ENCODE measurements around the gene GNAI2. TPM values are rescaled to one million over a fixed set of nuclear protein-coding genes. Genes with fewer than 3 reads are reported as not detected.

Gene GNAI2
- total and polyA plus RNA-seq, 2 donors (not counting 3 experiments of a cell fraction or from before 2014, with no cell fraction given): 767 to 1,875 TPM

DNA sequence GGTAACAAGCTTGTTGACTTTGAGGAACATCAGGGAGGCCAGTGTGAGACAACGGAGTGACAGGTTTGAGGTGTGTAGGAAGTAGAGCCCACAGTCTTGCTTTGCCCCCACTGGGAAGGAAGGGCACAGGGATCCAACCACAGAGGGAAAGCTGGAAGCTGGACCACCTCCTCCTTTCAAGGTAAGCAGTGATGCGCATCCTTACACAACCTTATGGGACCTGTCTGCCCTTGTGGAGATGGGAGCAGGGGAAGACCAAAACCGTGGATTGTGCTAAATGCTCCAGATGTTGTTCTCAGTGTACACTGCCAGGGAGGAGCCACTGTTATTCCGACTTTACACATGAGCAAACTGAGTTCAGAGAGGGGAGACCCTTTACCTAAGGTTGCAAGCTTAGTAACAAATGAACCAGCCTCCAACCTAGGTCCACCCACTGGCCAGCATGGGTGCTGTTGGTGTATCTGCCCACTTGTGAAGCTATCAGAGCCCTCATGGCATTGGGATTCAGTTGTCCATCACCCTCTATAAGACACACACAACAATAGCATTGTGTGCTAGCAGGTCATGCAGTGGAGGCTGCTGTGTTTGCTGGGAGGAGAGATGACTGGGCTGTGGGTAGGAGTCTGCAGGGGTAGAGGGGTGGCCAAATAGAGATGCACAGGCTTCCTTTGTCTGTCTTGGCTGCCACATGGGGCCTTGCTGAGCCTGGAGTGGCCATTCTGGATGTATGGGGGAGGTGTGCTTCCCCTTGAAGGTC lies 42.3 kb downstream of the GNAI2 start:
- Histone ChIP-seq H3K4me3 (replicated peaks in 1 of 3; ENCODE audit: insufficient read depth in 1 of 3, low read depth in 1 of 3, low read length in 3 of 3) (no peak overlapping the region), H3K4me1 (ENCODE audit: control insufficient read depth, extremely low read depth, insufficient read depth, low read length) (no peaks in the 10 kb centered on the region), H3K79me2 (ENCODE audit: control insufficient read depth, insufficient read depth, low read length) (no peaks in the 10 kb centered on the region), H4K20me1 (replicated peaks; ENCODE audit: control insufficient read depth, extremely low read depth, insufficient read depth, low read length) (no peaks in the 10 kb centered on the region), H2AFZ (ENCODE audit: low read depth, low read length) (no peak overlapping the region), H3K9me3 (replicated peaks; ENCODE audit: control insufficient read depth, insufficient read depth, low read length) (no peaks in the 10 kb centered on the region), H3K4me2 (ENCODE audit: insufficient read depth, low read length) (no peak overlapping the region), H3K27me3 (ENCODE audit: control insufficient read depth in 2 of 2, insufficient read depth in 2 of 2, low read length in 2 of 2) (peaks cover 18 to 21% of the 10 kb centered on the region in 2 experiments), H3K27ac (ENCODE audit: insufficient read depth, low read depth, low read length) (no peak overlapping the region), H3K9me1 (replicated peaks; ENCODE audit: control insufficient read depth, extremely low read depth, insufficient read depth, low read length) (no peaks in the 10 kb centered on the region), H3K9ac (replicated peaks; ENCODE audit: extremely low read depth, insufficient read depth, low read length) (no peak overlapping the region), H3K36me3 (ENCODE audit: control insufficient read depth in 2 of 2, extremely low read depth in 1 of 2, insufficient read depth in 2 of 2, low read length in 2 of 2) (no peaks in the 10 kb centered on the region)
- ChIA-PET CTCF (interaction anchor here (1.4 to 1.9 kb wide), 4 partner anchors 14 to 52 kb away, joined by 4 to 9 read pairs (median 6); partner anchors contain the start of genes GNAI2 and IFRD2), POLR2A (no interaction called here)
- no TSS peak for BruUV-seq (replicated peaks)
- dilution Hi-C loops (cut with MboI; ENCODE audit: extremely low pct_ligation_motif_present, low sequenced_read_pairs) (no loop called here), intact Hi-C loops (cut with micrococcal nuclease) (no loop called here)
- TF ChIP-seq, protein P1, sequence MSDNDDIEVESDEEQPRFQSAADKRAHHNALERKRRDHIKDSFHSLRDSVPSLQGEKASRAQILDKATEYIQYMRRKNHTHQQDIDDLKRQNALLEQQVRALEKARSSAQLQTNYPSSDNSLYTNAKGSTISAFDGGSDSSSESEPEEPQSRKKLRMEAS (IDR thresholded peaks at IDR 0.05; ENCODE audit: insufficient read depth, insufficient read length): no peak
- TF ChIP-seq, protein P2, sequence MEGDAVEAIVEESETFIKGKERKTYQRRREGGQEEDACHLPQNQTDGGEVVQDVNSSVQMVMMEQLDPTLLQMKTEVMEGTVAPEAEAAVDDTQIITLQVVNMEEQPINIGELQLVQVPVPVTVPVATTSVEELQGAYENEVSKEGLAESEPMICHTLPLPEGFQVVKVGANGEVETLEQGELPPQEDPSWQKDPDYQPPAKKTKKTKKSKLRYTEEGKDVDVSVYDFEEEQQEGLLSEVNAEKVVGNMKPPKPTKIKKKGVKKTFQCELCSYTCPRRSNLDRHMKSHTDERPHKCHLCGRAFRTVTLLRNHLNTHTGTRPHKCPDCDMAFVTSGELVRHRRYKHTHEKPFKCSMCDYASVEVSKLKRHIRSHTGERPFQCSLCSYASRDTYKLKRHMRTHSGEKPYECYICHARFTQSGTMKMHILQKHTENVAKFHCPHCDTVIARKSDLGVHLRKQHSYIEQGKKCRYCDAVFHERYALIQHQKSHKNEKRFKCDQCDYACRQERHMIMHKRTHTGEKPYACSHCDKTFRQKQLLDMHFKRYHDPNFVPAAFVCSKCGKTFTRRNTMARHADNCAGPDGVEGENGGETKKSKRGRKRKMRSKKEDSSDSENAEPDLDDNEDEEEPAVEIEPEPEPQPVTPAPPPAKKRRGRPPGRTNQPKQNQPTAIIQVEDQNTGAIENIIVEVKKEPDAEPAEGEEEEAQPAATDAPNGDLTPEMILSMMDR (IDR thresholded peaks at IDR 0.05; ENCODE audit: extremely low read depth in 1 of 2, insufficient read depth in 1 of 2, low read depth in 1 of 2, low read length in 2 of 2): no peak
- TF ChIP-seq EZH2 (IDR thresholded peaks at IDR 0.05; ENCODE audit: borderline replicate concordance, low read depth, low read length, severe bottlenecking): no peak
- TF ChIP-seq POLR2A (IDR thresholded peaks at IDR 0.05; ENCODE audit: low read depth, low read length): no peak
- no peak for TF ChIP-seq JUN (IDR thresholded peaks at IDR 0.05; ENCODE audit: borderline replicate concordance, insufficient read depth, insufficient read length, low read depth)
- no peak for TF ChIP-seq MYC (IDR thresholded peaks at IDR 0.05; ENCODE audit: low read depth, low read length)
- TF ChIP-seq GATA2 (IDR thresholded peaks at IDR 0.05; ENCODE audit: insufficient read depth, insufficient read length, low read depth, low read length): no peak
- no peak for TF ChIP-seq POLR2AphosphoS5 (IDR thresholded peaks at IDR 0.05; ENCODE audit: insufficient read depth, low read depth, low read length)
- TF ChIP-seq FOS (IDR thresholded peaks at IDR 0.05; ENCODE audit: borderline replicate concordance, insufficient read depth, low read length): no peak
- FAIRE-seq: no peak
- DNase-seq (ENCODE audit: low read depth, low spot score): no peak

All from endothelial cell of umbilical vein (primary cell).